Right atrium auricular region (tissue), 2 donors: Measurements from ENCODE around the gene FAM3A. TPM values are rescaled to one million over a fixed set of nuclear protein-coding genes. Genes with fewer than 3 reads are reported as not detected.
A peak's percentile ranks its signal among the peaks of the same experiment; 100 is the strongest.

Experiments used
- DNase-seq: peaks from one replicate; pipeline ENCODE4 v3.0.0-alpha.2; 2019; ENCODE audit warnings: low spot score
- H3K27ac ChIP-seq, 2 donors: fragments of 200-600 bp; sonication (generic); 1 replicate in 1 of 2; 2 replicates in 1 of 2; pipeline ENCODE4 v1.5.1; 2016 to 2019
- H3K27me3 ChIP-seq, 2 donors: fragments of 200-600 bp; sonication (generic); one replicate each; pipeline versions ENCODE4 v1.5.1 to v1.6.0; 2017 to 2019
- H3K36me3 ChIP-seq: fragments of 200-600 bp; sonication (generic); one replicate; pipeline ENCODE4 v1.5.1; 2016
- H3K4me1 ChIP-seq, 2 donors: fragments of 200-600 bp; sonication (generic); one replicate each; pipeline versions ENCODE4 v1.5.1 to v1.6.0; 2017 to 2019
- H3K4me3 ChIP-seq, 2 donors: fragments of 200-600 bp; sonication (generic); 1 replicate in 1 of 2; 2 replicates in 1 of 2; pipeline ENCODE4 v1.5.1; 2017 to 2019; ENCODE audit warnings: mild to moderate bottlenecking in 1 of 2, moderate library complexity in 1 of 2
- H3K9me3 ChIP-seq, 2 donors: fragments of 200-600 bp; sonication (generic); one replicate each; pipeline ENCODE4 v1.5.1; 2019
- total RNA-seq, 2 donors: library from RNA; depleted of rRNA; stranded (reverse); fragments of >200 nt; gene quantifications; one replicate each; pipeline ENCODE4 v1.1.0, GENCODE V29; 2016
- TF ChIP-seq, protein P1 (sequence below), 2 donors: fragments of 200-600 bp; sonication (generic); IDR thresholded peaks; one replicate each; pipeline ENCODE4 v1.5.1; 2019; ENCODE audit warnings: antibody characterized with exemption in 2 of 2

FAM3A gene
- total RNA-seq, 2 donors from 2014 or later = 47.1 to 61.2 TPM

DNA sequence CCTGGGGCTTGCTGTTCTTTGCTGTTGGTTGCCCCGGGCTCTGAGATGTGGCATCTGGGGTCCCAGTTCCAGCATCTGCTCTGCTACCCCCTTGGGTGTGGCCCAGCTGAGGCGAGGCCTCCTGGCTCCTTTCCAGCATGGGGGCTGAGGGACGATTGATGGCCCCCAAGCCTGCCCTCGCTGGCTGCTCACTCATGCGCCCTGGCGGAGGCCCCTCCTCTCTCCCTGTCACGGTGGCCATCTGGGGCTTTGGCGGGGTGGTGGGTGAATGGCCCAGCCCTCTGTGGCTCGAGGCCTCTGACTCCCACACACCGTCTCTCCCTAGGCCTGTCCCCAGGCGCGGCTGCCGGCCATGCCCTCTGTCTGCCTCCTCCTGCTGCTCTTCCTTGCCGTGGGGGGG, 56.2 kb downstream of the FAM3A start:
- peak overlapping the region in 1 of 2 donors; percentile 66 for H3K4me3 ChIP-seq
- H3K27ac ChIP-seq = peak overlapping the region; percentile 23 to 35
- TF ChIP-seq, protein P1, sequence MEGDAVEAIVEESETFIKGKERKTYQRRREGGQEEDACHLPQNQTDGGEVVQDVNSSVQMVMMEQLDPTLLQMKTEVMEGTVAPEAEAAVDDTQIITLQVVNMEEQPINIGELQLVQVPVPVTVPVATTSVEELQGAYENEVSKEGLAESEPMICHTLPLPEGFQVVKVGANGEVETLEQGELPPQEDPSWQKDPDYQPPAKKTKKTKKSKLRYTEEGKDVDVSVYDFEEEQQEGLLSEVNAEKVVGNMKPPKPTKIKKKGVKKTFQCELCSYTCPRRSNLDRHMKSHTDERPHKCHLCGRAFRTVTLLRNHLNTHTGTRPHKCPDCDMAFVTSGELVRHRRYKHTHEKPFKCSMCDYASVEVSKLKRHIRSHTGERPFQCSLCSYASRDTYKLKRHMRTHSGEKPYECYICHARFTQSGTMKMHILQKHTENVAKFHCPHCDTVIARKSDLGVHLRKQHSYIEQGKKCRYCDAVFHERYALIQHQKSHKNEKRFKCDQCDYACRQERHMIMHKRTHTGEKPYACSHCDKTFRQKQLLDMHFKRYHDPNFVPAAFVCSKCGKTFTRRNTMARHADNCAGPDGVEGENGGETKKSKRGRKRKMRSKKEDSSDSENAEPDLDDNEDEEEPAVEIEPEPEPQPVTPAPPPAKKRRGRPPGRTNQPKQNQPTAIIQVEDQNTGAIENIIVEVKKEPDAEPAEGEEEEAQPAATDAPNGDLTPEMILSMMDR (IDR thresholded peaks at IDR 0.05) = no peak
- peaks cover 0 to 5% of the 10 kb centered on the region in 2 donors for H3K4me1 ChIP-seq
- no peaks in the 10 kb centered on the region for H3K27me3 ChIP-seq
- H3K36me3 ChIP-seq = peaks cover 8% of the 10 kb centered on the region
- no peaks in the 10 kb centered on the region for H3K9me3 ChIP-seq
- no peak for DNase-seq

DNA sequence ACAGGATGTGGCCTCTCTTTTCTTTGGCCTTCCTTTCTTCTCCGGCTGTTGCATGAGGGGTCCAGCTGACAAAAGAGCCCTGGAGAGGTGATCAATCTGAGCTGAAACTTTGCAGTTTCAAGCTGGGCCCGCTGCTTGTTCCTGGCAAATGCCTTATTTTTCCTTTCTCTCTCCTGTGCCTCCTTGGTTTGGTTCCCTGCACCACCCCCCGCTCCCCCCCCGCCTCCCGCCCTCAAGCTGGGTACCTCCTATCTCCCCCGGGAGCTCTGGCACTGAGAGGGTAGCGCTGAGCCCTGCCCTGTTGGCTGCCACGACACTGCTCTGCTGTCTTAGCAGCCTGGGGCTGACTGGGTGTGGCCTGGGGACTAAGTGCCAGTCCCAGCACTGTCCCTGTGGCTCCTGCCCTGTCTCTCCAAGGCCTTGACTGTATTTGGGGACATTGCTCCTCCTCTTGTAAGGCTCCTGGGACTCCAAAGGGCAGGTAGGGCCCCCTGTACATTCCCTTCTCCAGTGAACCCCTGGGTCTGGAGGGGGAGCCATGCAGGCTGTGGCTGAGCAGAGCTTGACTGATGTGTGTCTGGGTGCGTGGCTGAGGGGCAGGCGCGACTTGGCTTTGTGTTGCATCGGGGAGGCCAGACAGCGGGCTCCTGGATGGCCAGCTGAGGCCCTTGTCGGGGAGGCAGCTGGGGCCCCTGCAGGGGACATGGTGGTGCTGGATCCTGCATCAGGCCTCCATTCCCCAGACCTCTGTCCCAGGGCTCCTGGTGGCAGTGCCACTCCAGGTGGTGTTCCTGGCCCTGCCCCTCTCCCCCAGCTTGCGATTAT, 56.9 kb downstream of the FAM3A start:
- TF ChIP-seq, protein P1 (IDR thresholded peaks at IDR 0.05) = no peak
- peak overlapping the region; percentile 38 to 66 for H3K4me3 ChIP-seq
- H3K4me1 ChIP-seq = peaks cover 0 to 5% of the 10 kb centered on the region in 2 donors
- no peak for DNase-seq
- H3K36me3 ChIP-seq = peaks cover 8% of the 10 kb centered on the region
- H3K9me3 ChIP-seq = no peaks in the 10 kb centered on the region
- peak overlapping the region; percentile 72 to 74 for H3K27ac ChIP-seq
- H3K27me3 ChIP-seq = no peaks in the 10 kb centered on the region

DNA sequence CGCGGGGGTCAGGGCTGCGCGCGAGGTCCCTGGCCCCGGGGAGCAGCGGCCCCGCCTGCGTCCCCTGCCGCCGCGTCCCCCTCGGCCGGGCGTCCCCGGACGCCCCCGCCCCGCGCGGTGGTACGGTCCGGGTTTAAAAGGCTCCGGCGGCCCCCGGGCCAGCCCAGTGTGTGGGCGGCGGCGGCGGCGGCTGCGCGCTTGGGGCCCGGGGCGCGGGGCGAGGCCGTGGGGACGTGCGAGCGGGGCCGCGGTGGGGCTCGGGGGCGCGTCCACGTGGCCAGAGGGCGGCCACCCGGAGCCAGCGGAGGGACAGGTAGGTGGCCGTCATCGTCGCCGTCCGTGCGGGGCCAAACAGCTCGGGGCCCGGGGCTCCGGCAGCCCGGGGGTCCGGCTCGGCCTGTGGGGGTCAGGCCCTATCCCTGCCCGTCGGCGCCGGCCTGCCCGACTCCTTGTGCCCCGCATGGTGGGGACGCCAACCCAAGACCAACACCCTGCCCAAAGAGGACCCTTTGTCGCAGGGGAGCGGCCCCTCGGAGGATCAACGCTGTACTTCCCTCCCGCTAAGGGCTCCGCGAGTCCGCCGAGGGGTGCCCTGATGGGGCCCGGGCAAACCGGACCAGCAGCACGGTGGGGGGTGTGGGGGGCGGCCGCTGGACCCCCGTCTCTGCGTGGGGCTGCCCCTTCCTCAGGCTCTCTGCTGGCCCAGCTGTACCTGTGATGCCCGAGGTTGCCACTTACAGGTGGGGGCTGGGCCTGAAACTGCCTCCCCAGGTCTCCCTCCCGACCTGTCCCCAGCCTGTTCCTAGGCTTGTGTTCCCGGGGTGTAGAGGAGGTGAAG, 57.7 kb downstream of the FAM3A start, which contains the start of gene PLXNA3:
PLXNA3 (plus strand) TSS at position 166 of the 838 bp plus-strand sequence. CDS start 1,903 bp downstream, outside the sequence.
- Histone ChIP-seq H3K36me3 (peaks cover 8% of the 10 kb centered on the region), H3K4me3 (peak within 1 kb of the TSS; percentile 42 to 66), H3K4me1 (peaks cover 0 to 5% of the 10 kb centered on the region in 2 donors), H3K9me3 (no peaks in the 10 kb centered on the region), H3K27ac (peak within 1 kb of the TSS; percentile 72 to 74), H3K27me3 (no peaks in the 10 kb centered on the region)
- DNase-seq = no peak
- TF ChIP-seq, protein P1 (IDR thresholded peaks at IDR 0.05) = no peak

DNA sequence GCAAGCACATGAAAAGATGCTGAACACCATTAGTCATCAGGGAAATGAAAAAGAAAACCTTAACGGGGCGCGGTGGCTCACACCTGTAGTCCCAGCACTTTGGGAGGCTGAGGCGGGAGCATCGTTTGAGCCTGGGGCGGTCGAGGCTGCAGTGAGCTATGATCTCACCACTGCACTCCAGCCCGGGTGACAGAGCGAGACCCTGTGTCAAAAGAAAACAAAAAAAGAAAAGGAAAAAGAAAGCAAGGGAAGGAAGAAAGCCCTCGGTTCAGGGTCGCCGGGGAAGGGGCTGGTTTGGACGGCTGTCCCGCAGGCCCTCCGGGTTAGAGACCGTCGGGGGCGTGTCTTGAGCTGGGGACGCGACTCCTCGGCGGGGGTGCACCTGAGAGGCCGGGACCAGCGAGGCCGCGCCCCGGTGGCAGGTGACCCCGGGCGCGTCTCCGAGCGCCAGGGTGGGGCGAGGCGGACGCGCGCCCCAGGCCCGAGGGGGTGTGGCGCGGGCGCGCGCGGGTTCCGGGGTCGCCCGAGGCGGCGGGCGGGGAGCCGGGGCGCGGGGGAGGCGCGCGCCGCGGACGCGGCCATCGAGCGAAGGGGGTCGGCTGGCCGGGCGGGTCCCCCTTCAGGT, 58.4 kb downstream of the FAM3A start:
- DNase-seq = no peak
- Histone ChIP-seq H3K27ac (peak overlapping the region; percentile 72 to 74), H3K27me3 (no peaks in the 10 kb centered on the region), H3K4me1 (peaks cover 0 to 5% of the 10 kb centered on the region in 2 donors), H3K4me3 (peak overlapping the region; percentile 42 to 66), H3K9me3 (no peaks in the 10 kb centered on the region), H3K36me3 (peaks cover 8% of the 10 kb centered on the region)
- TF ChIP-seq, protein P1 (IDR thresholded peaks at IDR 0.05) = no peak

Other genes with a start within 250 kb of the FAM3A start
- gene TEX28, start 221.1 kb downstream of the FAM3A start, total RNA-seq = not detected
- gene TKTL1, start 220.4 kb downstream of the FAM3A start, total RNA-seq = 1 to 10 TPM; 1.1 to 4.0 TPM
- 100 to 1,000 TPM; 263 to 419 TPM for gene FLNA, start 141.6 kb downstream of the FAM3A start, total RNA-seq
- 10 to 100 TPM; 41.5 to 47.0 TPM for gene EMD, start 136.9 kb downstream of the FAM3A start, total RNA-seq
- gene RPL10, start 117.9 kb downstream of the FAM3A start, total RNA-seq = 1,000 to 10,000 TPM; 1,667 to 4,587 TPM
- gene DNASE1L1, start 107.0 kb downstream of the FAM3A start, total RNA-seq = 10 to 100 TPM; 74.4 to 84.0 TPM
- gene TAFAZZIN, start 104.7 kb downstream of the FAM3A start, total RNA-seq = 10 to 100 TPM; 24.8 to 28.9 TPM
- 10 to 100 TPM; 50.3 to 77.7 TPM for gene ATP6AP1, start 87.6 kb downstream of the FAM3A start, total RNA-seq
- 100 to 1,000 TPM in 1 of 2 donors, 10 to 100 TPM in 1; 73.8 to 116 TPM for gene GDI1, start 79.1 kb downstream of the FAM3A start, total RNA-seq
- gene FAM50A, start 72.1 kb downstream of the FAM3A start, total RNA-seq = 10 to 100 TPM; 24.3 to 41.7 TPM
- gene PLXNA3, start 58.0 kb downstream of the FAM3A start, total RNA-seq = 1 to 10 TPM; 5.9 to 7.1 TPM
- gene LAGE3, start 37.0 kb downstream of the FAM3A start, total RNA-seq = 10 to 100 TPM; 20.1 to 32.9 TPM
- 10 to 100 TPM; 54.6 to 61.0 TPM for gene UBL4A, start 29.6 kb downstream of the FAM3A start, total RNA-seq
- gene SLC10A3, start 25.6 kb downstream of the FAM3A start, total RNA-seq = 10 to 100 TPM; 22.2 to 22.9 TPM
- 10 to 100 TPM; 14.9 to 42.2 TPM for gene G6PD, start 30.6 kb upstream of the FAM3A start, total RNA-seq
- gene IKBKG, start 31.4 kb upstream of the FAM3A start, total RNA-seq = 1 to 10 TPM; 7.2 to 9.0 TPM
- not detected for gene CTAG1A, start 68.9 kb upstream of the FAM3A start, total RNA-seq
- gene CTAG1B, start 103.0 kb upstream of the FAM3A start, total RNA-seq = not detected
- gene CTAG2, start 137.3 kb upstream of the FAM3A start, total RNA-seq = not detected
- 10 to 100 TPM; 13.5 to 16.9 TPM for gene GAB3, start 234.8 kb upstream of the FAM3A start, total RNA-seq
- gene DKC1, start 246.6 kb upstream of the FAM3A start, total RNA-seq = 10 to 100 TPM; 13.5 to 15.2 TPM